ENCODE measurements around the gene FUBP3. TPM values are rescaled to one million over a fixed set of nuclear protein-coding genes. Genes with fewer than 3 reads are reported as not detected.

Gene FUBP3
- total RNA-seq, 6 donors from 2014 or later: 28.7 to 139 (median 43.6) TPM

GRCh38 chr9:130623466-130623865, 44.1 kb downstream of the FUBP3 start:
- DNase-seq (no peak), ATAC-seq (ENCODE audit: low FRiP score in 2 of 2) (no peak)
- no peaks in the 10 kb centered on the region for H3K4me1 ChIP-seq
- peaks cover 45 to 100% (median 91%) of the 10 kb centered on the region in 4 donors for H3K36me3 ChIP-seq
- WGBS, 2 donors: 91 to 92% methylated on average over 10 of the region's 10 CpGs
- H3K27ac ChIP-seq: no peak overlapping the region
- no peak overlapping the region for H3K4me3 ChIP-seq
- no peaks in the 10 kb centered on the region for H3K9me3 ChIP-seq
- H3K27me3 ChIP-seq: no peaks in the 10 kb centered on the region
- TF ChIP-seq POLR2A (IDR thresholded peaks at IDR 0.05): no peak
- no peak for TF ChIP-seq CTCF (IDR thresholded peaks at IDR 0.05)
- TF ChIP-seq EP300 (IDR thresholded peaks at IDR 0.05): no peak
- TF ChIP-seq POLR2AphosphoS5 (IDR thresholded peaks at IDR 0.05): no peak

GRCh38 chr9:130624154-130624553, 44.8 kb downstream of the FUBP3 start:
- Histone ChIP-seq H3K4me3 (no peak overlapping the region), H3K36me3 (peaks cover 41 to 100% (median 87%) of the 10 kb centered on the region in 4 donors), H3K27me3 (no peaks in the 10 kb centered on the region), H3K9me3 (no peaks in the 10 kb centered on the region), H3K4me1 (no peaks in the 10 kb centered on the region), H3K27ac (no peak overlapping the region)
- ATAC-seq (ENCODE audit: low FRiP score in 2 of 2) (no peak), DNase-seq (no peak)
- TF ChIP-seq POLR2A (IDR thresholded peaks at IDR 0.05) (no peak), EP300 (IDR thresholded peaks at IDR 0.05) (no peak), CTCF (IDR thresholded peaks at IDR 0.05) (no peak), POLR2AphosphoS5 (IDR thresholded peaks at IDR 0.05) (no peak)
- 93 to 95% methylated on average over 4 of the region's 4 CpGs for WGBS, 2 donors

- WGBS, 2 donors: 81 to 88% methylated on average over 21 of the region's 21 CpGs
- no peak for DNase-seq
- H3K36me3 ChIP-seq: peaks cover 47 to 100% (median 85%) of the 10 kb centered on the region in 4 donors
These were observed 47.0 kb downstream of the FUBP3 start for GRCh38 chr9:130626249-130626996.

GRCh38 chr9:130627051-130627450, 47.7 kb downstream of the FUBP3 start:
- TF ChIP-seq EP300 (IDR thresholded peaks at IDR 0.05): no peak
- no peak for TF ChIP-seq POLR2A (IDR thresholded peaks at IDR 0.05)
- TF ChIP-seq POLR2AphosphoS5 (IDR thresholded peaks at IDR 0.05): no peak
- TF ChIP-seq CTCF (IDR thresholded peaks at IDR 0.05): no peak
- Histone ChIP-seq H3K4me3 (no peak overlapping the region), H3K27me3 (no peaks in the 10 kb centered on the region), H3K27ac (no peak overlapping the region), H3K36me3 (peaks cover 53 to 100% (median 87%) of the 10 kb centered on the region in 4 donors), H3K4me1 (no peaks in the 10 kb centered on the region), H3K9me3 (no peaks in the 10 kb centered on the region)
- 90 to 100% methylated on average over 4 to 10 of the region's 10 CpGs for WGBS, 2 donors
- DNase-seq (no peak), ATAC-seq (ENCODE audit: low FRiP score in 2 of 2) (no peak)

More at GRCh38 chr9:130626249-130626996, 47.0 kb downstream of the FUBP3 start:
- no peak for TF ChIP-seq POLR2AphosphoS5 (IDR thresholded peaks at IDR 0.05)
- no peak for TF ChIP-seq EP300 (IDR thresholded peaks at IDR 0.05)
- no peak for TF ChIP-seq CTCF (IDR thresholded peaks at IDR 0.05)
- TF ChIP-seq POLR2A (IDR thresholded peaks at IDR 0.05): no peak
- H3K9me3 ChIP-seq: no peaks in the 10 kb centered on the region
- no peaks in the 10 kb centered on the region for H3K27me3 ChIP-seq
- no peak for ATAC-seq (ENCODE audit: low FRiP score in 2 of 2)
- no peak overlapping the region for H3K27ac ChIP-seq
- H3K4me3 ChIP-seq: no peak overlapping the region
- H3K4me1 ChIP-seq: no peaks in the 10 kb centered on the region

All from upper lobe of left lung (tissue), 6 donors.